Tibial nerve (tissue), 4 donors: Measurements from ENCODE around the gene HIRIP3. TPM values are rescaled to one million over a fixed set of nuclear protein-coding genes. Genes with fewer than 3 reads are reported as not detected.

ENCODE experiments used
- DNase-seq, 2 donors: peaks; one replicate each; pipeline ENCODE4 v3.0.0-alpha.2; 2019; ENCODE audit warnings: low spot score in 2 of 2
- H3K27ac ChIP-seq, 4 donors: fragments of 200-600 bp; sonication (generic) in 3 of 4; one replicate each; pipeline ENCODE4 v1.5.1; 2017 to 2019; ENCODE audit warnings: mild to moderate bottlenecking in 1 of 4
- H3K27me3 ChIP-seq, 2 donors: fragments of 200-600 bp; sonication (generic) in 1 of 2; one replicate each; pipeline versions ENCODE4 v1.5.1 to v1.6.0; 2017 to 2019
- H3K36me3 ChIP-seq, 3 donors: fragments of 200-600 bp; sonication (generic); one replicate each; pipeline ENCODE4 v1.5.1; 2018 to 2019
- H3K4me1 ChIP-seq, 4 donors: fragments of 200-600 bp; sonication (generic) in 3 of 4; one replicate each; pipeline ENCODE4 v1.5.1; 2017 to 2019
- H3K4me3 ChIP-seq, 4 donors: fragments of 200-600 bp; sonication (generic) in 3 of 4; one replicate each; pipeline ENCODE4 v1.5.1; 2017 to 2019; ENCODE audit warnings: mild to moderate bottlenecking in 1 of 4, moderate library complexity in 1 of 4
- H3K9me3 ChIP-seq, 4 donors: fragments of 200-600 bp; sonication (generic) in 3 of 4; one replicate each; pipeline ENCODE4 v1.5.1; 2017 to 2019
- EP300 ChIP-seq, 2 donors: sonication (generic); formaldehyde crosslinking; IDR thresholded peaks; one replicate each; pipeline ENCODE4 v1.6.1; 2017; ENCODE audit warnings: antibody characterized with exemption in 2 of 2, mild to moderate bottlenecking in 1 of 2
- POLR2A ChIP-seq, 2 donors: fragments of 450-650 bp; IDR thresholded peaks; one replicate each; pipeline ENCODE4 v1.6.1; 2017; ENCODE audit warnings: antibody characterized with exemption in 2 of 2, mild to moderate bottlenecking in 2 of 2, moderate library complexity in 2 of 2
- WGBS, 2 donors: methylation state at CpG; one replicate each; pipeline ENCODE4 v1.1.5; 2018; 5-methylcytosine and 5-hydroxymethylcytosine counted together
- total RNA-seq, 4 donors: library from RNA; depleted of rRNA; stranded (reverse); fragments of >200 nt; gene quantifications; one replicate each; pipeline ENCODE4 v1.1.0, GENCODE V29; 2016
- TF ChIP-seq, protein P1 (sequence below), 5 experiments: fragments of 200-600 bp in 3 of 5; fragments of 450-650 bp in 2 of 5; sonication (generic) in 3 of 5; IDR thresholded peaks; one replicate each; pipeline ENCODE4 v1.5.1; 2016 to 2019; ENCODE audit warnings: antibody characterized with exemption in 5 of 5, mild to moderate bottlenecking in 3 of 5, moderate library complexity in 2 of 5

HIRIP3 gene
- total RNA-seq, 4 donors from 2014 or later: 12.6 to 26.7 (median 22.6) TPM

DNA sequence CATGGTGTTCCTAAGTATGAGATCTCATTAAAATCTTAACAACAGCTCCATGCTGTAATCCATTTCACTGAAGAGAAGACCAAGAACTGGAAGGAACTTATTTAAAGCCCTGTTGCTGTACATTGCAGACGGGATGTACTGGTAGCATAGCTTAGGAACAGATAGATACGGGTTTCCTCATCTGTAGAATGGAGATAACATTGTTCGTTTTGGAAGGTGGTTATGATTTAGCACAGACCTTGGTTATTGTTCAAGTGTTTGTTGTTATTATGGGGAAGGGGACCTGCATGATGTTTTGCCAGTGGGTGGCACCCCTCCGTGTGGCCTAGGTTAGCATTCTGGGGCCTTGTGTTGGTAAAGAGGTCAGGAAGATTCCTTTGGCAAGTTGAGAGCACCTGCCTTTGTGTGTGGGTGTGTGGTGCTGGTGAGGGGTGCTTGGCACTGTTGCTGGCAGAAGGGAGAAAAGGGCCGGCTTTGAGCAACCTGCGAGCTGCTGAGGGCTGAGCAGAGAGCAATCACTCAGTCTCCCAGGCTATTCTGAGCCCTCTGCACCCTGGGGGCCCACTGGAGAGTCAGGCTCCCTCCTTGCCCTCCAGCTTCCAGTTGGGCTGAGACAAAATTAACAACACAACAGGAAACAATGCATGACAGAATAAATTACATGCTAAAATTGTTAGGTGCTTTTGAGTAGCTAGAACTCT lies 19.5 kb downstream of the HIRIP3 start:
- DNase-seq: no peak
- Histone ChIP-seq H3K27me3 (no peaks in the 10 kb centered on the region), H3K4me1 (peaks cover 0 to 50% (median 21%) of the 10 kb centered on the region in 4 donors), H3K9me3 (no peaks in the 10 kb centered on the region), H3K36me3 (peaks cover 0 to 45% (median 14%) of the 10 kb centered on the region in 3 donors), H3K4me3 (peak overlapping the region in 3 of 4 donors; percentile 70 to 83 (median 73)), H3K27ac (peak overlapping the region in 2 of 4 donors; percentile 87 to 95)
- TF ChIP-seq, protein P1, sequence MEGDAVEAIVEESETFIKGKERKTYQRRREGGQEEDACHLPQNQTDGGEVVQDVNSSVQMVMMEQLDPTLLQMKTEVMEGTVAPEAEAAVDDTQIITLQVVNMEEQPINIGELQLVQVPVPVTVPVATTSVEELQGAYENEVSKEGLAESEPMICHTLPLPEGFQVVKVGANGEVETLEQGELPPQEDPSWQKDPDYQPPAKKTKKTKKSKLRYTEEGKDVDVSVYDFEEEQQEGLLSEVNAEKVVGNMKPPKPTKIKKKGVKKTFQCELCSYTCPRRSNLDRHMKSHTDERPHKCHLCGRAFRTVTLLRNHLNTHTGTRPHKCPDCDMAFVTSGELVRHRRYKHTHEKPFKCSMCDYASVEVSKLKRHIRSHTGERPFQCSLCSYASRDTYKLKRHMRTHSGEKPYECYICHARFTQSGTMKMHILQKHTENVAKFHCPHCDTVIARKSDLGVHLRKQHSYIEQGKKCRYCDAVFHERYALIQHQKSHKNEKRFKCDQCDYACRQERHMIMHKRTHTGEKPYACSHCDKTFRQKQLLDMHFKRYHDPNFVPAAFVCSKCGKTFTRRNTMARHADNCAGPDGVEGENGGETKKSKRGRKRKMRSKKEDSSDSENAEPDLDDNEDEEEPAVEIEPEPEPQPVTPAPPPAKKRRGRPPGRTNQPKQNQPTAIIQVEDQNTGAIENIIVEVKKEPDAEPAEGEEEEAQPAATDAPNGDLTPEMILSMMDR (IDR thresholded peaks at IDR 0.05): no peak
- TF ChIP-seq POLR2A (IDR thresholded peaks at IDR 0.05) (no peak), EP300 (IDR thresholded peaks at IDR 0.05) (no peak)
- WGBS, 2 donors: 17% methylated on average over 6 of the region's 6 CpGs

DNA sequence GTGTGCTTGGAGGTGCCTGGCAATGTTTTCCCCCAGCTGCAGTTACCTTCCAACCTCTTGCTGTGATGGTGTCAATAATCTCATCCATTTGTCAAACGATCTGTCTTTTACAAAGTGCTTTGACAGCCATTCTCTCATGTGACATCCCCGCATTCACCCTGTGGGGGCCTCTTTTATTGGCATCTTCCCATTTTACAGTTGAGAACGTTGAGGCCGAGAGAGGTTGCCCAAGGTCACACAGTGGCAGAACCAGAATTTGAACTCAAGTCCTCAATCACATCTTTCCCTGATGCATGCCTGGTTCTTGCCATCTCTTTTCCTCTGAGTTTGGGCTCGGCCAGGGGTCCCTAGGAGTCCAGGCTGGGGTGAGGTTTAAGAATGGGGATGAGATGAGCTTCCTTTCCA lies 20.3 kb downstream of the HIRIP3 start:
- 45 to 47% methylated on average over 5 of the region's 5 CpGs for WGBS, 2 donors

DNA sequence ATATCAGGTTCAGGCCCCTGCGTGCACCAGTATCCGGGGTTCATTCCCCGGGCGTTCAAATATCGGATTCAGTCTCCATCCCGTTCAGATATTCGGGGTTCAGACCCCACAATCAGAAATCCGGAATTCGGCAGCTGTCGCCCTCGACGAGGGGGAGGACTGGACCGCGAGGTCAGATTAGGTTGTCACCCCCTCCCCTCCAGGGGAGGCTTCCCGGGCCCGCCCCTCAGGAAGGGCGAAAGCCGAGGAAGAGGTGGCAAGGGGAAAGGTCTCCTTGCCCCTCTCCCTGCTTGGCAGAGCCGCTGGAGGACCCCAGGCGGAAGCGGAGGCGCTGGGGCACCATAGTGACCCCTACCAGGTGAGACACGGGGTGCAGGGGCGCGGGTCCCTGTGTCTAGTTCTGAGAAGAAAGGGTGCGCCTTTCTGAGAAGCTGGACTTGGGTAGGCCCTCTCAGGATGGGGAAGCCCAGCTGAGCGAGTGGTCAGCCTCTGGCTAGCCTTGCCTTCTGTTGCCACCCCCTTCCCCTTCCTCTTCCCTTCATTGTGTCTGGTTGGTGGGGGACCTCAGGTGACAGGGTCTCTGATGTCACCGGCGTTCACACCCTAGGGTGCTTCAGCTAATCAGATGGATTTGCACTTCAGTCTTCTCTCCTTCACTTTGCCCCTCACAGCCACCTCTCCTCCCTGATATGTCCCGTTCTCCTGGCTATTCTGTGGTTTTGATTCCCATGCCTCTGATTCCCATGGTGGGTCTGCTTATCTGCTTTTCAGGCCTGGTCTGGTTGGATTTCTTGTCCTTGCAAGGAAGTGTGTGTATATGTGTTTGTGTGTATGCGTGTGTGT lies 20.9 kb downstream of the HIRIP3 start:
- H3K4me3 ChIP-seq: peak overlapping the region; percentile 70 to 97 (median 78)
- TF ChIP-seq EP300 (IDR thresholded peaks at IDR 0.05) (no peak), POLR2A (IDR thresholded peaks at IDR 0.05) (no peak)
- TF ChIP-seq, protein P1 (IDR thresholded peaks at IDR 0.05): no peak
- H3K9me3 ChIP-seq: no peaks in the 10 kb centered on the region
- no peaks in the 10 kb centered on the region for H3K27me3 ChIP-seq
- peaks cover 0 to 44% (median 13%) of the 10 kb centered on the region in 3 donors for H3K36me3 ChIP-seq
- WGBS, 2 donors: 3 to 4% methylated on average over 23 to 24 of the region's 31 CpGs
- H3K4me1 ChIP-seq: peaks cover 0 to 50% (median 21%) of the 10 kb centered on the region in 4 donors
- peak overlapping the region; percentile 78 to 95 (median 90) for H3K27ac ChIP-seq
- no peak for DNase-seq

More for the DNA sequence above, 20.3 kb downstream of the HIRIP3 start:
- H3K4me1 ChIP-seq: peaks cover 0 to 50% (median 21%) of the 10 kb centered on the region in 4 donors
- H3K27ac ChIP-seq: peak overlapping the region in 3 of 4 donors; percentile 53 to 95 (median 87)
- no peak for TF ChIP-seq EP300 (IDR thresholded peaks at IDR 0.05)
- TF ChIP-seq POLR2A (IDR thresholded peaks at IDR 0.05): no peak
- TF ChIP-seq, protein P1 (IDR thresholded peaks at IDR 0.05): no peak
- peak overlapping the region; percentile 70 to 97 (median 78) for H3K4me3 ChIP-seq
- DNase-seq: no peak
- no peaks in the 10 kb centered on the region for H3K27me3 ChIP-seq
- H3K9me3 ChIP-seq: no peaks in the 10 kb centered on the region
- peaks cover 0 to 44% (median 14%) of the 10 kb centered on the region in 3 donors for H3K36me3 ChIP-seq

DNA sequence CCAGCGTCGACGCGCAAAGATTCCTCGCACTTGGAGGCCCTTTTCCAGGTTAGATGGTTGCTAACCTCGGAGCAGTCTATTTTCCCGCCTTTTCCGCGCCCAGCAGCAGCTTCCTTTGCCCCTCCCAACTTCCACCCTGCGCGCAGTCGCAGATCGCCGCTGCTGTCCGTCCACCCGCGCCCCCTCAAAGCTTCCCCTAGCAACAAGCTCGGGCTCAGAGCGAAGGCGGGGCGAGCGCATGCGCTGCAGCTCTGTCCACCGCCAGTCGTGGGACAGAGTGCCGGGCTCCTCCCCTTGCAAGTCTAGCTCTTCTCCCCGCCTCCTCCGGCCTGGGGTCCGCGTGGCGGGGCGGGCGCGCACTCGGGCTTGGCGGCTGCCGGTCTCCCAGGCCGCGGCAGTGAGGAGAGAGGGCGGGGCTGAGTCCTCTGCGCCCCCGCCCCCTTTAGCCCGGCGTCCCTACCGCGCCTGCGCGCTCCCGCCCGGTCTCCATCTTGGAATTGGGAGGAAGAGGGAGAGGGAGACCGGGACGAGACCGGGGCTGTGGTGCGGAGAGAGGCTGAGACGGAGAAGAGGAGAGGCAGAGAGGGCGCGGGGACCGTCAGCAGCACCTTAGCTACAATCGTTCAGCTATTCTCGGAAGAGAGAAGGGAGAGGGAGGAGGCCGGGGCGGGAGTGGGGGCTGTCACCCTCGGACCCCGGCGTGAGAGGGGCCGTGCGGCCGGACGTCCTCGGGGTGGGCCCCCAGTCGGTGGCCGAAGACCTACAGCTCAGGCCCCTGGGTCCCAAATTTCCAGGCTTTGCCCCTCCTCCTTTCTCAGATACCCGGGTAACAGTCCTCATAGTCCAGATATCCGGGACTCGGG lies 21.8 kb downstream of the HIRIP3 start, which contains the start of gene TAOK2:
TSS of gene TAOK2 (plus strand) at position 485 of the 863 bp plus-strand sequence. CDS start 3,905 bp downstream, outside the sequence.
- peaks cover 0 to 50% (median 21%) of the 10 kb centered on the region in 4 donors for H3K4me1 ChIP-seq

More for the DNA sequence above, 21.8 kb downstream of the HIRIP3 start, which contains the start of gene TAOK2:
- Histone ChIP-seq H3K27ac (peak within 1 kb of the TSS; percentile 78 to 95 (median 90)), H3K36me3 (peaks cover 0 to 44% (median 8%) of the 10 kb centered on the region in 3 donors), H3K9me3 (no peaks in the 10 kb centered on the region), H3K4me3 (peak within 1 kb of the TSS; percentile 70 to 97 (median 78)), H3K27me3 (no peaks in the 10 kb centered on the region)
- peak; percentile 91 to 94 for DNase-seq
- WGBS, 2 donors: 1 to 3% methylated on average over 51 to 64 of the region's 75 CpGs
- TF ChIP-seq EP300 (IDR thresholded peaks at IDR 0.05) (peak; percentile 90 to 92), POLR2A (IDR thresholded peaks at IDR 0.05) (peak; percentile 57 to 87)
- TF ChIP-seq, protein P1 (IDR thresholded peaks at IDR 0.05): peak in 2 of 5 experiments; percentile 21 to 34
